C4-2B (cell line): ENCODE measurements around the gene GSG1L2.

Source experiments
- ZFX ChIP-seq: fragments of 450-650 bp; IDR thresholded peaks from 2 replicates; pipeline ENCODE4 v1.6.1; 2017
- TF ChIP-seq, protein P1 (sequence below): fragments of 450-650 bp; conservative IDR thresholded peaks from 2 replicates; pipeline ENCODE4 v1.5.1; 2017; ENCODE audit warnings: mild to moderate bottlenecking

DNA sequence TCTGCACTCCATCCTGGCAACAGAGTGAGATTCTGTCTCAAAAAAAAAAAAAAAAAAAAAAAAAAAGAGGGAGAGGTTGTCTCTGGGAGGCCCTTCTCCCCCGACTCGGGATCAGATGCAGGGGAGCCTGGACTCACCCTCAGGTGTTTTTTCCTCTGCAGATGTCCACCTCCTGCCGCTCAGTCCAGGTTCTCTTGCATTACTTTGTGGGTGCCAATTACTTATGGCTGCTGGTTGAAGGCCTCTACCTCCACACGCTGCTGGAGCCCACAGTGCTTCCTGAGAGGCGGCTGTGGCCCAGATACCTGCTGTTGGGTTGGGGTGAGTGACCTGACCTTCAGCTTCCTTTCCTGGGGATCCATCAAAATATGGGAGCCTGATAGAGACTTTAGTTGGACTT, 37.9 kb upstream of the GSG1L2 start:
- TF ChIP-seq, protein P1, sequence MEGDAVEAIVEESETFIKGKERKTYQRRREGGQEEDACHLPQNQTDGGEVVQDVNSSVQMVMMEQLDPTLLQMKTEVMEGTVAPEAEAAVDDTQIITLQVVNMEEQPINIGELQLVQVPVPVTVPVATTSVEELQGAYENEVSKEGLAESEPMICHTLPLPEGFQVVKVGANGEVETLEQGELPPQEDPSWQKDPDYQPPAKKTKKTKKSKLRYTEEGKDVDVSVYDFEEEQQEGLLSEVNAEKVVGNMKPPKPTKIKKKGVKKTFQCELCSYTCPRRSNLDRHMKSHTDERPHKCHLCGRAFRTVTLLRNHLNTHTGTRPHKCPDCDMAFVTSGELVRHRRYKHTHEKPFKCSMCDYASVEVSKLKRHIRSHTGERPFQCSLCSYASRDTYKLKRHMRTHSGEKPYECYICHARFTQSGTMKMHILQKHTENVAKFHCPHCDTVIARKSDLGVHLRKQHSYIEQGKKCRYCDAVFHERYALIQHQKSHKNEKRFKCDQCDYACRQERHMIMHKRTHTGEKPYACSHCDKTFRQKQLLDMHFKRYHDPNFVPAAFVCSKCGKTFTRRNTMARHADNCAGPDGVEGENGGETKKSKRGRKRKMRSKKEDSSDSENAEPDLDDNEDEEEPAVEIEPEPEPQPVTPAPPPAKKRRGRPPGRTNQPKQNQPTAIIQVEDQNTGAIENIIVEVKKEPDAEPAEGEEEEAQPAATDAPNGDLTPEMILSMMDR = no peak
- TF ChIP-seq ZFX = no peak
